Heart right ventricle (tissue), 16 donors: ENCODE results near the gene VRK1. TPM values are rescaled to one million over a fixed set of nuclear protein-coding genes. Genes with fewer than 3 reads are reported as not detected.
A peak's percentile ranks its signal among the peaks of the same experiment; 100 is the strongest.
"Not testable (repeated sequence)": the region's sequence is repeated elsewhere in the genome, so short reads cannot be mapped to it uniquely, and the experiment has no call there.

Experiments
- ATAC-seq, 8 donors: fragments of 200-7000 bp; cut with Tn5 transposase; one replicate each; pipeline ENCODE4 v1.9.1; 2020; ENCODE audit warnings: mild to moderate bottlenecking in 8 of 8, moderate library complexity in 8 of 8, moderate number of reproducible peaks in 1 of 8
- DNase-seq, 2 donors: peaks; one replicate each; pipeline ENCODE4 v3.0.0-alpha.2; 2020
- H3K27ac ChIP-seq, 10 donors: fragments of 200-600 bp; sonication (generic) in 2 of 10; one replicate each; pipeline versions ENCODE4 v1.5.0 to v1.8.0; 2020 to 2022; ENCODE audit warnings: mild to moderate bottlenecking in 3 of 10
- H3K27me3 ChIP-seq, 7 donors: fragments of 200-600 bp; one replicate each; pipeline ENCODE4 v1.8.0; 2021 to 2022; ENCODE audit warnings: mild to moderate bottlenecking in 2 of 7
- H3K36me3 ChIP-seq, 9 donors: fragments of 200-600 bp; sonication (generic) in 1 of 9; one replicate each; pipeline versions ENCODE4 v1.5.0 to v1.8.0; 2020 to 2022; ENCODE audit warnings: mild to moderate bottlenecking in 2 of 9
- H3K4me1 ChIP-seq, 9 donors: fragments of 200-600 bp; sonication (generic) in 1 of 9; one replicate each; pipeline versions ENCODE4 v1.5.0 to v1.8.0; 2020 to 2022; ENCODE audit warnings: mild to moderate bottlenecking in 4 of 9
- H3K4me3 ChIP-seq, 10 donors: fragments of 200-600 bp; sonication (generic) in 2 of 10; one replicate each; pipeline versions ENCODE4 v1.5.0 to v1.8.0; 2020 to 2022; ENCODE audit warnings: mild to moderate bottlenecking in 7 of 10, moderate library complexity in 2 of 10
- H3K9me3 ChIP-seq, 11 donors: fragments of 200-600 bp in 10 of 11; sonication (generic) in 2 of 11; one replicate each; pipeline versions ENCODE4 v1.5.0 to v1.8.0; 2013 to 2022; ENCODE audit warnings: mild to moderate bottlenecking in 2 of 11, control low read depth in 1 of 11, moderate library complexity in 1 of 11
- WGBS, 2 donors: extraction: QIAGEN DNeasy Blood & Tissue Kit; methylation state at CpG; one replicate each; pipeline ENCODE4 v1.1.7; 2013; ENCODE audit warnings: inconsistent platforms in 1 of 2; 5-methylcytosine and 5-hydroxymethylcytosine counted together
- intact Hi-C, 10 donors: fragments of 100-400 bp; cut with DNase I; formaldehyde crosslinking; loops; one replicate each; pipeline versions ENCODE4 v1.11.1 to v1.14.2; 2022
- polyA plus RNA-seq, 2 donors: library from polyadenylated mRNA; stranded (reverse); fragments of 200-250 nt; gene quantifications; one replicate each; pipeline ENCODE4 v1.2.3, GENCODE V29; 2013
- total RNA-seq, 10 donors: library from RNA; stranded (reverse); fragmentation: NEBNext Ultra II Directional in 3 of 10; extraction: Animal tissue kit (Norgen Biotek cat#: 25700) in 3 of 10; gene quantifications; one replicate each; pipeline versions ENCODE4 v1.2.1 to v1.2.4, GENCODE V29; 2021 to 2023
- TF ChIP-seq, protein P1 (sequence below), 9 donors: fragments of 200-600 bp; sonication (generic) in 2 of 9; IDR thresholded peaks; one replicate each; pipeline versions ENCODE4 v1.5.0 to v1.8.0; 2021 to 2022; ENCODE audit warnings: antibody characterized with exemption in 9 of 9, mild to moderate bottlenecking in 5 of 9, moderate library complexity in 1 of 9
- donor health status: Arrhythmogenic right ventricular cardiomyopathy.
- donor health status: ischemic (EF 13 %, LVEDD 7.1; RV severe dilation, severe dysfunction).
- donor health status: healthy with polysubstance abuse.
- donor health status: DM: no; HTN: yes; CAD: no.
- donor health status: DM: no; HTN: no; CAD: no.
- donor health status: ischemic (EF 25% LVEDD 6.9; RV normal size, moderate dysfunction).
- donor health status: ischemic (EF 25% LVEDD 5.7; RV mildly dilated, moderate dysfunction).
- donor health status: healthy.
- donor health status: DM: yes; HTN: yes; CAD: no.
- donor health status: Ischemic cardiomyopathy.
- donor health status: ischemic (EF 35%, LVEDD 5.7; RV mildly dilated, moderate dysfunction).
- donor health status: nonischemic (EF 11% LVEDD 7.7; RV severe dilation, severe dysfunction).
- donor health status: DM: yes; HTN: yes; CAD: no.
- donor health status: PGD.
- donor health status: ischemic (EF 29% LVEDD 5.4; RV normal size, mild dysfunction).
- donor health status: nonischemic (EF 23%, LVEDD 6.1; RV moderate dilation, normal function).

Gene VRK1
- total and polyA plus RNA-seq, 12 donors: 2.3 to 9.7 (median 7.2) TPM

DNA sequence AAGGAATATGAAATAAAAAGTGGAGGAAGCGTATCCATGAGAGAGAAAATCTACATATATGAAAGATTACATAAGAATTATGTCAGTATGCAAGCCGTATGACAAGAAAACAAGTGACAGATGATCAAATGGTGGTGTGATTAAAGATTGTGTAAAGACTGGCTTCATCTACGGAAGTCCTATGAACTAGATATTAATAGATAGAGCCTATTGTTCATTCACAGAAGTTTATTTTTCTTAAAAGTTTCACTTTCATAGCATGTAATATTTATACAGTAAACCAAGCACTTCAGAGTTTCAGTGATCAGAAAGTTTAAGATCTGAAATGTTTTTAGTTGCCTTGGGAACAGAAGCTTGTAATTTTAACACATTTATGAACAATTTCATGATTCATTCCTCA, 84.5 kb downstream of the VRK1 start:
- Histone ChIP-seq H3K36me3 (peaks cover 0 to 17% (median 0%) of the 10 kb centered on the region in 9 donors), H3K27me3 (no peaks in the 10 kb centered on the region), H3K4me3 (no peak overlapping the region), H3K9me3 (peaks cover 0 to 8% (median 0%) of the 10 kb centered on the region in 11 donors), H3K27ac (no peak overlapping the region), H3K4me1 (no peaks in the 10 kb centered on the region)
- WGBS, 2 donors: 89 to 95% methylated on average over 3 of the region's 3 CpGs
- intact Hi-C loops: no loop called here
- TF ChIP-seq, protein P1, sequence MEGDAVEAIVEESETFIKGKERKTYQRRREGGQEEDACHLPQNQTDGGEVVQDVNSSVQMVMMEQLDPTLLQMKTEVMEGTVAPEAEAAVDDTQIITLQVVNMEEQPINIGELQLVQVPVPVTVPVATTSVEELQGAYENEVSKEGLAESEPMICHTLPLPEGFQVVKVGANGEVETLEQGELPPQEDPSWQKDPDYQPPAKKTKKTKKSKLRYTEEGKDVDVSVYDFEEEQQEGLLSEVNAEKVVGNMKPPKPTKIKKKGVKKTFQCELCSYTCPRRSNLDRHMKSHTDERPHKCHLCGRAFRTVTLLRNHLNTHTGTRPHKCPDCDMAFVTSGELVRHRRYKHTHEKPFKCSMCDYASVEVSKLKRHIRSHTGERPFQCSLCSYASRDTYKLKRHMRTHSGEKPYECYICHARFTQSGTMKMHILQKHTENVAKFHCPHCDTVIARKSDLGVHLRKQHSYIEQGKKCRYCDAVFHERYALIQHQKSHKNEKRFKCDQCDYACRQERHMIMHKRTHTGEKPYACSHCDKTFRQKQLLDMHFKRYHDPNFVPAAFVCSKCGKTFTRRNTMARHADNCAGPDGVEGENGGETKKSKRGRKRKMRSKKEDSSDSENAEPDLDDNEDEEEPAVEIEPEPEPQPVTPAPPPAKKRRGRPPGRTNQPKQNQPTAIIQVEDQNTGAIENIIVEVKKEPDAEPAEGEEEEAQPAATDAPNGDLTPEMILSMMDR (IDR thresholded peaks at IDR 0.05): no peak
- no peak for DNase-seq
- ATAC-seq: no peak

DNA sequence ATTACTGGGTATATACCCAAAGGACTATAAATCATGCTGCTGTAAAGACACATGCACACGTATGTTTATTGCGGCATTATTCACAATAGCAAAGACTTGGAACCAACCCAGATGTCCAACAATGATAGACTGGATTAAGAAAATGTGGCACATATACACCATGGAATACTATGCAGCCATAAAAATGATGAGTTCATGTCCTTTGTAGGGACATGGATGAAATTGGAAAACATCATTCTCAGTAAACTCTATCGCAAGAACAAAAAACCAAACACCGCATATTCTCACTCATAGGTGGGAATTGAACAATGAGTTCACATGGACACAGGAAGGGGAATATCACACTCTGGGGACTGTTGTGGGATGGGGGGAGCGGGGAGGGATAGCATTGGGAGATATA, 86.8 kb downstream of the VRK1 start:
- DNase-seq, H3K27me3 ChIP-seq, ATAC-seq, H3K27ac ChIP-seq, H3K4me3 ChIP-seq, intact Hi-C loops, H3K36me3 ChIP-seq, H3K9me3 ChIP-seq, H3K4me1 ChIP-seq: not testable (repeated sequence)
- 96 to 98% methylated on average over 5 of the region's 5 CpGs for WGBS, 2 donors

DNA sequence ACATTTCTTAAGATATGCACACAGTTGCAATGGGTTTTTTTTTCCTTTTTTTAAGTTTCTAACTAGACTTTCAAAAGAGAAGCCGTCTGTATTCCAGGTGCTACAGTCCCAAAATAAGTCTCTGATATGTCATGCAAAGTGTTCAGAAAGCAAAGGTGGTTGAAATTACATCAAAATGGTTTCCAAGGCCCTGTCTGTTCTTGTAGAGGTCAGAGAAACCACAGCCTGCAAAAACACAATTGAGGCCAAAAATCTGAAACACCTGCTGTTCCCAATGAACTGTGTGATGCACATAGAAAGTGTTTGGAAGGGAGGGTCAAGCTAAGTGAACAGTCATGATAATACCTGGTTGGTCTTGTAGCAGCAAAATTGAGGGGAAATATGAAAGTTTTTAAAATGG, 91.0 kb downstream of the VRK1 start:
- WGBS, 2 donors: 93 to 94% methylated on average over 1 of the region's 1 CpG
- no peaks in the 10 kb centered on the region for H3K9me3 ChIP-seq
- H3K27ac ChIP-seq: no peak overlapping the region
- TF ChIP-seq, protein P1 (IDR thresholded peaks at IDR 0.05): no peak
- ATAC-seq (no peak), DNase-seq (no peak)
- H3K36me3 ChIP-seq: no peaks in the 10 kb centered on the region
- no peaks in the 10 kb centered on the region for H3K27me3 ChIP-seq
- intact Hi-C loops: loop anchor here in 1 of 10 donors (5.0 kb wide), 1 partner anchor 1246 kb away; no protein-coding TSS in a partner anchor
- H3K4me3 ChIP-seq: no peak overlapping the region
- no peaks in the 10 kb centered on the region for H3K4me1 ChIP-seq

DNA sequence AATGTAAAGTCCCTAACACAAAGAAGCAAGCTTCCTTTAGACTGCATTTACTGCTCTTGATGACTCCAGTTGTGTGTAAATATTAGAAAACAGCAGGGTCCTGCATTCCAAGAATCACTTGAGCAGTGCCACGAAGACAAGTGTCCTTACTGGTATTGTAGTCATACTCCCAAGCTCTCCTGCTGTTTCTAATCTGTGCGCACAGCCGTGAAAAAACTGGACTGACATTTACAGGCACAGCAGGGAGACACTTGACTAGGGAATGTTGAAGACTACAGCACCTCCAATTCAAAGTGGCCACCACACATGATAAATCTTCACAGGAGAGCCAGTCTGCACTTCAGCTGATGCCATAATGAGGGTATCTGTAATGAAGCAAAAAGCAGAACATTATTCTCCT, 91.4 kb downstream of the VRK1 start:
- peak in 1 of 8 donors; percentile 71 for ATAC-seq
- no peaks in the 10 kb centered on the region for H3K36me3 ChIP-seq
- WGBS, 2 donors: 53 to 59% methylated on average over 3 of the region's 3 CpGs

DNA sequence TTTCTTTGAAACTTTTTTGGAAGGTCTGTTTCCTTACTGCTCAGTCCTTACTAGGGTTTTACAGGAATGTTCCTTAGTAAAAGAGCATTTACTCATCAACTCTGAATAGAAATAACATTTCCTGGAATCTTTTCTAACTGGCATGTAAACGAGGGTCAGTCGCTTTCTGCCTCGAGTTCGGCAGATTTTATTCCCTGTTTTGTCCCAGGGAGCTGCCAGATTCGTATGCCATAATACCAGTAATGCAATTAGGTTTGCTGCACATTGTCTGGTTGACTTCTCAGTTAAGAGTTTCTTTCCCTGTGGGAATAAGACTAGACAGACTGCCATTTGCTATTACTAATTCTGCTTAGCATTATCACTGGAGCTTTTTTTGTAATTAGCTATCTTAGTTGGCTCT, 91.9 kb downstream of the VRK1 start:
- Histone ChIP-seq H3K27ac (no peak overlapping the region), H3K27me3 (no peaks in the 10 kb centered on the region), H3K4me3 (no peak overlapping the region), H3K4me1 (no peaks in the 10 kb centered on the region), H3K36me3 (no peaks in the 10 kb centered on the region), H3K9me3 (no peaks in the 10 kb centered on the region)
- TF ChIP-seq, protein P1 (IDR thresholded peaks at IDR 0.05): no peak
- DNase-seq: no peak
- WGBS, 2 donors: 74 to 77% methylated on average over 5 of the region's 5 CpGs
- intact Hi-C loops: loop anchor here in 1 of 10 donors (5.0 kb wide), 1 partner anchor 1247 kb away; no protein-coding TSS in a partner anchor
- no peak for ATAC-seq

More for the DNA sequence above, 91.4 kb downstream of the VRK1 start:
- Histone ChIP-seq H3K4me1 (no peaks in the 10 kb centered on the region), H3K27ac (no peak overlapping the region), H3K9me3 (no peaks in the 10 kb centered on the region), H3K27me3 (no peaks in the 10 kb centered on the region), H3K4me3 (no peak overlapping the region)
- TF ChIP-seq, protein P1 (IDR thresholded peaks at IDR 0.05): no peak
- intact Hi-C loops: loop anchor here in 1 of 10 donors (5.0 kb wide), 1 partner anchor 1246 kb away; no protein-coding TSS in a partner anchor
- DNase-seq: no peak
